ENCODE results near the gene ETHE1.

DNA sequence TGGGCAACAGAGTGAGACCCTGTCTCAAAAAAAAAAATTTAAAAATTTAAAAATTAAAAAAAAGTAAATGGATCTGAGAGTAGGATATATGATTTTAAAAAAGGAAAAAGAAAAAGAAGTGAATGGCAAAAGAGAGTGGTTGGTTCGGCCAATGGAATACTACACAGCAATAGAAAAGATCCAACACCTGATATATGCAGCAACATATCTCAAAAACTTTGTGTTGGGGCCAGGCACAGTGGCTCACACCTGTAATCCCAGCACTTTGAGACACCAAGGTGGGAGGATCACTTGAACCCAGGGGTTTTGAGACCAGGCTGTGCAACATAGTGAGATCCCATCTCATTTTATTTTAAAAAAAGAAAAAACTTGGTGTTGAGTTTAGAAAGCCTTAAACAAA is 60.2 kb downstream of the ETHE1 start:
- TF ChIP-seq, protein P1, sequence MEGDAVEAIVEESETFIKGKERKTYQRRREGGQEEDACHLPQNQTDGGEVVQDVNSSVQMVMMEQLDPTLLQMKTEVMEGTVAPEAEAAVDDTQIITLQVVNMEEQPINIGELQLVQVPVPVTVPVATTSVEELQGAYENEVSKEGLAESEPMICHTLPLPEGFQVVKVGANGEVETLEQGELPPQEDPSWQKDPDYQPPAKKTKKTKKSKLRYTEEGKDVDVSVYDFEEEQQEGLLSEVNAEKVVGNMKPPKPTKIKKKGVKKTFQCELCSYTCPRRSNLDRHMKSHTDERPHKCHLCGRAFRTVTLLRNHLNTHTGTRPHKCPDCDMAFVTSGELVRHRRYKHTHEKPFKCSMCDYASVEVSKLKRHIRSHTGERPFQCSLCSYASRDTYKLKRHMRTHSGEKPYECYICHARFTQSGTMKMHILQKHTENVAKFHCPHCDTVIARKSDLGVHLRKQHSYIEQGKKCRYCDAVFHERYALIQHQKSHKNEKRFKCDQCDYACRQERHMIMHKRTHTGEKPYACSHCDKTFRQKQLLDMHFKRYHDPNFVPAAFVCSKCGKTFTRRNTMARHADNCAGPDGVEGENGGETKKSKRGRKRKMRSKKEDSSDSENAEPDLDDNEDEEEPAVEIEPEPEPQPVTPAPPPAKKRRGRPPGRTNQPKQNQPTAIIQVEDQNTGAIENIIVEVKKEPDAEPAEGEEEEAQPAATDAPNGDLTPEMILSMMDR (conservative IDR thresholded peaks at IDR 0.05; ENCODE audit: low read depth, low read length): no peak
- TF ChIP-seq EZH2 (IDR thresholded peaks at IDR 0.05; ENCODE audit: borderline replicate concordance, low read depth, low read length, poor library complexity, severe bottlenecking): no peak
